Measurements from ENCODE around the gene HOXD9.

The HOXD9 gene

GRCh38 chr2:176140513-176141317, 18.2 kb downstream of the HOXD9 start:
- DNase-seq: peak; percentile 60

- DNase-seq: no peak
Measured at GRCh38 chr2:176142281-176142680, 19.8 kb downstream of the HOXD9 start.

GRCh38 chr2:176145085-176145969, 22.8 kb downstream of the HOXD9 start:
- DNase-seq: no peak

- DNase-seq: no peak
Measured at GRCh38 chr2:176146101-176146500, 23.6 kb downstream of the HOXD9 start.

- no peak for DNase-seq
Measured at GRCh38 chr2:176146645-176147044, 24.1 kb downstream of the HOXD9 start.

GRCh38 chr2:176147210-176147799, 24.8 kb downstream of the HOXD9 start:
- no peak for DNase-seq

GRCh38 chr2:176147800-176148496, 25.4 kb downstream of the HOXD9 start:
- DNase-seq: no peak

- no peak for DNase-seq
Measured at GRCh38 chr2:176148751-176149421, 26.4 kb downstream of the HOXD9 start.

GRCh38 chr2:176149481-176149938, 27.0 kb downstream of the HOXD9 start:
- no peak for DNase-seq

GRCh38 chr2:176149939-176150583, 27.5 kb downstream of the HOXD9 start:
- no peak for DNase-seq

- no peak for DNase-seq
Measured at GRCh38 chr2:176150584-176151441, 28.3 kb downstream of the HOXD9 start.

- no peak for DNase-seq
Measured at GRCh38 chr2:176151442-176152287, 29.1 kb downstream of the HOXD9 start, which contains the start of gene HOXD4. TSS of gene HOXD4 (plus strand) at chr2:176151550. CDS start at chr2:176151634, 84 bp downstream.

GRCh38 chr2:176152350-176153181, 30.0 kb downstream of the HOXD9 start:
- no peak for DNase-seq

GRCh38 chr2:176154576-176155252, 32.2 kb downstream of the HOXD9 start:
- no peak for DNase-seq

GRCh38 chr2:176155356-176156044, 33.0 kb downstream of the HOXD9 start:
- DNase-seq: no peak

- no peak for DNase-seq
Measured at GRCh38 chr2:176156301-176156806, 33.8 kb downstream of the HOXD9 start.
